ENCODE data around the gene AIDA. TPM values are rescaled to one million over a fixed set of nuclear protein-coding genes. Genes with fewer than 3 reads are reported as not detected.
"Not testable (repeated sequence)": the region's sequence is repeated elsewhere in the genome, so short reads cannot be mapped to it uniquely, and the experiment has no call there.

Gene AIDA
- total RNA-seq = 46.9 TPM
- long read RNA-seq, transcript AIDA-201 (10 exons, 3,008 nt) = major isoform, 72 of 83 reads
- long read RNA-seq, partial matches to known transcripts = 6 of 83 reads
- long read RNA-seq, other reads (novel, unspliced or antisense) = 5 of 83 reads

- ATAC-seq (ENCODE audit: poor library complexity) (peak; percentile 97), DNase-seq (peak; percentile 97)
- intact Hi-C loops (cut with DNase I) = no loop called here
Measured at GRCh38 chr1:222712253-222713090, at the start of gene AIDA, which contains the start of gene BROX. Gene AIDA (minus strand): TSS chr1:222712491. CDS start chr1:222712317, 174 bp downstream. Gene BROX (plus strand): TSS chr1:222712564. CDS start chr1:222715700, 3,136 bp downstream.

- DNase-seq (no peak), ATAC-seq (ENCODE audit: poor library complexity) (no peak)
- intact Hi-C loops (cut with DNase I) = no loop called here
Measured at GRCh38 chr1:222761083-222761482, 48.8 kb upstream of the AIDA start.

GRCh38 chr1:222759451-222760035 is 47.3 kb upstream of the AIDA start:
- intact Hi-C loops (cut with DNase I) = no loop called here
- no peak for ATAC-seq (ENCODE audit: poor library complexity)
- no peak for DNase-seq

GRCh38 chr1:222757646-222758268 is 45.5 kb upstream of the AIDA start:
- intact Hi-C loops (cut with DNase I) = no loop called here
- ATAC-seq (ENCODE audit: poor library complexity) (peak; percentile 59), DNase-seq (no peak)

GRCh38 chr1:222754366-222755139 is 42.3 kb upstream of the AIDA start:
- peak; percentile 86 for ATAC-seq (ENCODE audit: poor library complexity)
- intact Hi-C loops (cut with DNase I) = no loop called here
- DNase-seq = peak; percentile 73

GRCh38 chr1:222751255-222751654 is 39.0 kb upstream of the AIDA start:
- intact Hi-C loops (cut with DNase I) = no loop called here
- DNase-seq = no peak

GRCh38 chr1:222750651-222751050 is 38.4 kb upstream of the AIDA start:
- intact Hi-C loops (cut with DNase I) = no loop called here
- no peak for ATAC-seq (ENCODE audit: poor library complexity)
- DNase-seq = no peak

More at GRCh38 chr1:222751255-222751654, 39.0 kb upstream of the AIDA start:
- ATAC-seq (ENCODE audit: poor library complexity) = no peak

GRCh38 chr1:222749927-222750326 is 37.6 kb upstream of the AIDA start:
- intact Hi-C loops (cut with DNase I) = no loop called here
- DNase-seq (no peak), ATAC-seq (ENCODE audit: poor library complexity) (no peak)

GRCh38 chr1:222741630-222742457 is 29.6 kb upstream of the AIDA start:
- DNase-seq; intact Hi-C loops (cut with DNase I); ATAC-seq (ENCODE audit: poor library complexity): not testable (repeated sequence)

GRCh38 chr1:222739929-222740328 is 27.6 kb upstream of the AIDA start:
- DNase-seq (no peak), ATAC-seq (ENCODE audit: poor library complexity) (no peak)
- intact Hi-C loops (cut with DNase I) = loop anchor here (2.0 kb wide), 1 partner anchor 341 kb away; no protein-coding TSS in a partner anchor

- ATAC-seq (ENCODE audit: poor library complexity) = no peak
- intact Hi-C loops (cut with DNase I) = loop anchor here (2.0 kb wide), 1 partner anchor 341 kb away; no protein-coding TSS in a partner anchor
- DNase-seq = no peak
Measured at GRCh38 chr1:222739465-222739864, 27.2 kb upstream of the AIDA start.

GRCh38 chr1:222736972-222737371 is 24.7 kb upstream of the AIDA start, which contains the start of gene FAM177B:
Gene FAM177B (plus strand): TSS chr1:222737202. CDS start chr1:222746546, 9,344 bp downstream.
- intact Hi-C loops (cut with DNase I) = no loop called here
- ATAC-seq (ENCODE audit: poor library complexity) = no peak
- no peak for DNase-seq

- DNase-seq (no peak), ATAC-seq (ENCODE audit: poor library complexity) (no peak)
- intact Hi-C loops (cut with DNase I) = no loop called here
Measured at GRCh38 chr1:222736470-222736869, 24.2 kb upstream of the AIDA start.

GRCh38 chr1:222734740-222735139 is 22.4 kb upstream of the AIDA start:
- intact Hi-C loops (cut with DNase I) = no loop called here
- DNase-seq (no peak), ATAC-seq (ENCODE audit: poor library complexity) (no peak)

- intact Hi-C loops (cut with DNase I) = no loop called here
- DNase-seq = no peak
- no peak for ATAC-seq (ENCODE audit: poor library complexity)
Measured at GRCh38 chr1:222732216-222733159, 20.2 kb upstream of the AIDA start.

- ATAC-seq (ENCODE audit: poor library complexity) (no peak), DNase-seq (no peak)
- intact Hi-C loops (cut with DNase I) = no loop called here
Measured at GRCh38 chr1:222730866-222731265, 18.6 kb upstream of the AIDA start.

- intact Hi-C loops (cut with DNase I) = no loop called here
- ATAC-seq (ENCODE audit: poor library complexity) = no peak
- DNase-seq = no peak
Measured at GRCh38 chr1:222728746-222729145, 16.5 kb upstream of the AIDA start.

Measured in Right ventricle myocardium superior (tissue), 1 donor.